Stimulated activated CD4-positive, alpha-beta T cell treated with anti-CD3 and anti-CD28 coated beads, TNF-alpha, amount 100 ng/mL, for 48 hours (primary cell): ENCODE data around the gene UBE2J1.
A peak's percentile ranks its signal among the peaks of the same experiment; 100 is the strongest.

ENCODE experiments used
- DNase-seq, 3 donors: peaks; one replicate each; pipeline ENCODE4 v3.0.0-alpha.2; 2020; ENCODE audit warnings: low read depth in 3 of 3

The UBE2J1 gene

DNA sequence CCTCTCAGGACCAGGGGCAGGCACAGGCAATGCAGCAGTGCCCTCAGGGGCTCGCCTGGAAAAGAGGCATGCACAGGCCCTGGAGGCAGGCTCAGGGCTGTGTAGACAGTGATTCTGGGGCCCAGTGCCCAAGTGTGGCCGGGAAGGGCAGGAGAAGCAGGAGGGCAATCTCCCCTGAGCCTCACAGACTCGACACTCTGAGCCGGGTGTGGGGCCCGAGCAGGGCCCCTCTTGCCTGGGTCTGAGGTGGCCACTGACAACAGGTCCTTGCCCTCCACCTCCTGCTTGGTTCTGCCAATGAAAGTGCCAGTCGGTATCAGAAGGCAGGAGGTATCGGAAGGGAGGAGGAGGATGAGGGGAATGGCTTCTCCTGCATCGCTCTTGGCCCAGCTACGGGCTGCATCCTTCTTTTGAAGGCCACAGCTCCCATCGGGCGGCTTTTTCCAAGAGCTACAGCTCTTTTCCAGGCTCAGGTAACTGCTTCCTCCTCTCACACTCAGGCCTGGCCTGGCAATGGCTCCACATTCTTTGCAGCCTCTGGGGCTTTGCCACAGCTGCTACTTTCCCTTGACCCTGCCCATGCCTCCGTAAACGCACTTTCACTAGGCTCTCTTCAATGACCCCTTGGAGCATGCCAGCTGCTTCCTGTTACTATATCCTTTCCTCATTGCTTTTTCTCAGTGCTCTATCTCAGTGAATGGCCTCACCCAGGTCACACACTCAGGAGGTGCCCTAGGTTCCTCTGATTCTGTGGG lies 61.9 kb downstream of the UBE2J1 start:
- no peak for DNase-seq

DNA sequence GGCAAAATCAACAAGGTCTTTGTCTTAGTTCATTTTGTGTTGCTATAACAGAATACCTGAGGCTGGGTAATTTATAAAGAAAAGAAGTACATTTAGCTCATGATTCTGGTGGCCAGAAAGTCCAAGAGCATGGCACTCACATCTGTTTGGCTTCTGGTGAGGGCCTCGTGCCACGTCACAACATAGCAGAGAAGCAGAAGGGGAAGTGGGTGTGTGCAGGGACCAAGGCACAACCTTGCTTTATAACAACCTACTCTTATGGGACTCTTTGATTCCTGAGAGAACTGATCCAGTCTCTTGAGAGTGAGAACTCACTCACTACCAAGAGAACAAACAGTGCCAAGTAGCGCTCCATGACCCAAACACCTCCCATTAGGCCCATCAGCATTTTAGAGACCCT lies 62.8 kb downstream of the UBE2J1 start:
- DNase-seq, result no peak

GRCh38 chr6:89287351-89288028 lies 65.0 kb downstream of the UBE2J1 start:
- no peak for DNase-seq

DNA sequence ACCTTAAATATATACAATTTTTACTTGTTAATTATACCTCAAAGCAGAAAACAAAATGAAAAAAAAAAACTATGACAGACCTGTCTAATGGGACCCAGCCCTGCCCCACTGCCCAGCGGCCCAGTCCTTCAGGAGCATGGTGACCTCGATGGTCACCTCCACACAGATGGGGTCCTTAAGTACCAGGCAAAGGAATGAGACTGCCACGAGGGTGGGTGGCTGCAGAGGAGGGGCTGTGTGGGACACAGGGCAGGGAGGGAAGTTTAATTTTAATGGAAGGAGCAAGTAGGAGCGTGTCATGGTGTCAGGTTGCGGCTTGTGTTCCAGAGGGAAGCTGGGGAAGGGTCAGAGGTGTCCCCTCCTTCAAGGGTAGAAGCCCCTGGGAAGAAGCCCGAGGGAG lies 66.0 kb downstream of the UBE2J1 start:
- no peak for DNase-seq

DNA sequence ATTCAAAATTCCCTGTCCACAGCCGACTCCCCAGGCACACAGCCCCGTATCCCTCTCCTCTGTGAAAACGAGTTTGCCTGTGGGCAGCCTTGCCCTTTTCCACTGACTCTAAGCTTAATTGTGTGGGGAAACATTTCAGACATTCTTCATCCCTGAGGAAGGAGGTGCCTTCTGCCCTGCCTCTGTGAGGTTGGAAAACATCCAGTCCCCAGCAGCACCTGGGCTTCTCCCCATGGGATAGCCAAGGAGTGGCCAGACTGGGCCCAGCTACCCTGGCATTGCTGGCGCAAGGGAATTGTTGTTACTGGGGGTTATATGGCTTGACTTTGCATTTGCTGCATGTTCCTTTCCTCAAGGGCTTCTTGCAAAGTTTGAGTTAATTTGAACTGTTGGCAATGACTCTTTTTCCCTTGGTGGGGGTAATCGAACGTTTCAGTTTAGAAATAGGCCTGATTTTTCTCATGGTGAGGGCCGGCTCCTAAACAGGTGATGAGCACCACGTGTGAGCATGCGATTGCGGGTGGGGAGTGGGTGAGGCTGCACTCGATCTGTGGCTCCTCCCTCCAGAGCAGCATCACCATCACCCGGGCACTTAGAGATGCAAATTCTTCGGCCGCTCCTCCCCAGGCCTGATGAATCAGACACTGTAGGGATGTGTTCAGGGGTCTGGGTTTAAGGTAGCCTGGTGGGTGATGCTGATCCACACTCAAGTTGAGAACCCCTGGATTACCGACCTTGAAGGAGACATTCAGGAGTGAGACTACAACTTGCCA lies 67.4 kb downstream of the UBE2J1 start:
- DNase-seq, result no peak

- DNase-seq, result no peak
These were observed 68.4 kb downstream of the UBE2J1 start for GRCh38 chr6:89284081-89284480.

GRCh38 chr6:89282749-89283148 lies 69.8 kb downstream of the UBE2J1 start:
- no peak for DNase-seq

DNA sequence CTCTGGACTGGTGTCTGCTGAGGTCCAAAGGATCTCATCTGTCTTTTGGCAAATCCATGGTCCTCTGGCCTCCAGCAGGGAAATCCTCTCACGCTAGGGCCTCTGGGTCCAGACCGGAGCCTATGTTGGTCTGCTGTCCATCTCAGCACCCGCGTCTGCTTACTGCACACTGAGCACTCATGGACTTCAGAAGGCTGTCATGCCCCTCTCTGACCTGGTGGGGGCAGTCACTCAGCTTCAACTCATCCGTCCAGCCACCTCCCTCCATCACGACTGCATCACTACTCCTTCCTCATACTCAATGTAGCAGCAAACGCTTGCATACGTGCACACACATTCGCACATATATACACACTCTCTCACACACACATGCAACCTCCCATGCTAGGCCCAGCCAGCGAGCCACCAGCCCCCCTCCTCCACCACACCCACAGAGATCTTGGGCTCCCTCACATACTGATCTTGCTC lies 70.7 kb downstream of the UBE2J1 start:
- peak; percentile 16 to 28 (median 16) for DNase-seq

DNA sequence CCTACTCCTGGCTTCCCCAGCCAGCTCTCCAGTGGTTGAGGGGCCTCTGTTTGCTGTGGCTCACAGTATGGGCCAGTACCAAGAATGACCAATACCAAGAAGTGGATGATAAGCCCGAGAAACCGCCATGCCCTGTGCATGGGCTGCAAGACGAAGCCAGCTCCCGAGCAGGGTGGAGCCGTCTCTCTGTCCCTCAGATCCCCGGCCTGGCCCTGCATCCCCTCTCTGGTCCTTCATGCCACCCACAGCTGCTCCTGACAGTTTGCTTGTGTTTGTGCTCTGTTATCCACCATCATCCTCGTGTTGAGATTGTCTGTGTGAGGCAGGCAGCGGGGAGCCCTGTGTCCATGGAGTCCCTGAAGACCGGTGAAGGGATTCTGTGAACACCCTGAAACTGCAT lies 73.6 kb downstream of the UBE2J1 start:
- no peak for DNase-seq
